CD8-positive, alpha-beta memory T cell (primary cell): ENCODE measurements around the gene RFX3. TPM values are rescaled to one million over a fixed set of nuclear protein-coding genes. Genes with fewer than 3 reads are reported as not detected.

Experiments
- CTCF ChIA-PET: fragments of 350-600 bp; sonication (Branson Sonifier 250); formaldehyde crosslinking; loops from one replicate; lab custom pipeline; 2021; ENCODE audit warnings: antibody characterized with exemption; lab: Charles Lee
- POLR2A ChIA-PET: fragments of 350-600 bp; sonication (Branson Sonifier 250); formaldehyde crosslinking; loops from one replicate; lab custom pipeline; 2021; ENCODE audit warnings: antibody characterized with exemption; lab: Charles Lee
- DNase-seq, 5 donors: peaks; one replicate each; pipeline versions ENCODE4 v3.0.0 to v3.0.0-alpha.2; 2020 to 2022; ENCODE audit warnings: mixed read lengths in 1 of 5
- H3K27ac ChIP-seq: one replicate; pipeline ENCODE4 v1.7.0; 2013; ENCODE audit warnings: low read depth, mild to moderate bottlenecking, low read length, moderate library complexity
- H3K27me3 ChIP-seq: 2 replicates; pipeline ENCODE4 v1.7.0; 2013; ENCODE audit warnings: low read length, mild to moderate bottlenecking; ENCODE audit not compliant: insufficient read depth, poor library complexity, severe bottlenecking
- H3K36me3 ChIP-seq: 2 replicates; pipeline ENCODE4 v1.7.0; 2013; ENCODE audit warnings: mild to moderate bottlenecking, low read length, moderate library complexity; ENCODE audit not compliant: insufficient read depth
- H3K4me1 ChIP-seq: 2 replicates; pipeline ENCODE4 v1.7.0; 2013; ENCODE audit warnings: mild to moderate bottlenecking, low read length, moderate library complexity; ENCODE audit not compliant: insufficient read depth
- H3K4me3 ChIP-seq: 2 replicates; pipeline ENCODE4 v1.7.0; 2013; ENCODE audit warnings: mild to moderate bottlenecking, low read length
- H3K9me3 ChIP-seq: 2 replicates; pipeline ENCODE4 v1.7.0; 2013; ENCODE audit warnings: mild to moderate bottlenecking, low read length
- H3K27ac Mint-ChIP-seq, 8 donors: one replicate each; pipeline ENCODE4 v1.8.0; 2020 to 2021; ENCODE audit warnings: mixed read lengths in 8 of 8, mild to moderate bottlenecking in 6 of 8, inconsistent platforms in 3 of 8, moderate library complexity in 3 of 8
- H3K27me3 Mint-ChIP-seq, 2 donors: one replicate each; pipeline ENCODE4 v1.8.0; 2020 to 2021; ENCODE audit warnings: mixed read lengths in 2 of 2, mild to moderate bottlenecking in 1 of 2, moderate library complexity in 1 of 2
- H3K36me3 Mint-ChIP-seq, 3 donors: one replicate each; pipeline ENCODE4 v1.8.0; 2020 to 2021; ENCODE audit warnings: mixed read lengths in 3 of 3, inconsistent platforms in 1 of 3, mild to moderate bottlenecking in 1 of 3
- H3K4me1 Mint-ChIP-seq, 3 donors: one replicate each; pipeline ENCODE4 v1.8.0; 2020 to 2021; ENCODE audit warnings: mixed read lengths in 3 of 3, inconsistent platforms in 1 of 3, mild to moderate bottlenecking in 1 of 3
- H3K4me3 Mint-ChIP-seq, 7 donors: one replicate each; pipeline ENCODE4 v1.8.0; 2020 to 2021; ENCODE audit warnings: mixed read lengths in 7 of 7, mild to moderate bottlenecking in 6 of 7, moderate library complexity in 4 of 7, inconsistent platforms in 2 of 7
- H3K9me3 Mint-ChIP-seq, 5 donors: one replicate each; pipeline ENCODE4 v1.8.0; 2020 to 2022; ENCODE audit warnings: mixed read lengths in 5 of 5, mild to moderate bottlenecking in 3 of 5, moderate library complexity in 2 of 5, inconsistent platforms in 1 of 5
- polyA plus RNA-seq: library from polyadenylated mRNA; unstranded; fragments of 300-500 nt; fragmentation: Illumina TruSeq; gene quantifications from one replicate; pipeline ENCODE4 v1.2.3, GENCODE V29; 2021
- total RNA-seq, 2 experiments: library from RNA; stranded (reverse); gene quantifications; one replicate each; pipeline ENCODE4 v1.2.3, GENCODE V29; 2021

The RFX3 gene
- total and polyA plus RNA-seq, 3 experiments from 2014 or later: 5.3 to 14.6 (median 14.1) TPM

DNA sequence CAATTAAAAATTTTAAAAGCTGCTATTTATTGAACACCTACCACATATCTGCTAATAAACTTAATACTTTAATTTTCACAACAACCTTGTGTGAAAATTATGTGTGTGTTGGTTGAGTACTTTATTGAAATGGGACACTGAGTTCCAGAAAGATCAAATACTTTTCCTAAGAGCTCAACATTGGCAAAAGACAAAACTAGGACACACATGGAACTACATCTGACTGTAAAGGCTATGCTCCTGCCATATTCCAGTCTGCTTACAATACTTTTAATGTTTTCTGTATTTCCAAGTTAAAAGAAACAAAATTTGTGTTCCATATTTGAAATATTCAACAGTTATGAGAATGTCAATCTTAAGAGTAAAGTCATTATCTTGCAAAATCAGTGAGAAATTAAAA, 111.8 kb downstream of the RFX3 start:
- Histone ChIP-seq H3K4me1 (no peaks in the 10 kb centered on the region), H3K36me3 (no peaks in the 10 kb centered on the region), H3K27me3 (no peaks in the 10 kb centered on the region), H3K27ac (no peak overlapping the region), H3K9me3 (no peaks in the 10 kb centered on the region), H3K4me3 (no peak overlapping the region)
- no peak for DNase-seq
- no peaks in the 10 kb centered on the region for H3K9me3 Mint-ChIP-seq
- CTCF ChIA-PET: no interaction called here
- POLR2A ChIA-PET: no interaction called here
- peaks cover 0 to 1% (median 0%) of the 10 kb centered on the region in 3 donors for H3K36me3 Mint-ChIP-seq
- H3K4me1 Mint-ChIP-seq: peaks cover 0 to 4% (median 0%) of the 10 kb centered on the region in 3 donors
- peak overlapping the region in 1 of 8 donors; percentile 61 for H3K27ac Mint-ChIP-seq
- H3K4me3 Mint-ChIP-seq: no peak overlapping the region
- H3K27me3 Mint-ChIP-seq: no peaks in the 10 kb centered on the region

DNA sequence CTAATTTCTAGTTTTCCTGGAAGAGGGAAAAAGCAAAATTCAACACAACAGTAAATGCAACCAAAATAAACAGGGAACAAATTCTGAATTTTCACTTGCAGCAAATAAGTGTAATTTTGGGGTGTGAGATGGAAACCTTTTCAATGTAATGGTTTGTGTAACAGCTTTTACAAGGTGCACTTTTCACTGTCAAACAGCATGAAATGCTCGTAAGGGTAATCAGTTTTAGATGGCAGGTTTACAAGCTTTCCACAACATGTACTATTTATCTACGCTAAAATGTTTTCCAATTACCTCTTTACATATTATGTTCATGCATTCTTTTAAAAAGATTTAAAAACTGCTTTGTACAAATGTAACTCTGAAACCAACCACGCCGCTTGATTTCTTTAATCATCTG, 115.3 kb downstream of the RFX3 start:
- Histone ChIP-seq H3K9me3 (no peaks in the 10 kb centered on the region), H3K27ac (no peak overlapping the region), H3K27me3 (no peaks in the 10 kb centered on the region), H3K4me1 (no peaks in the 10 kb centered on the region), H3K4me3 (no peak overlapping the region), H3K36me3 (no peaks in the 10 kb centered on the region)
- Mint-ChIP-seq H3K27ac (no peak overlapping the region), H3K27me3 (no peaks in the 10 kb centered on the region), H3K36me3 (no peaks in the 10 kb centered on the region), H3K4me3 (no peak overlapping the region), H3K9me3 (no peaks in the 10 kb centered on the region), H3K4me1 (peaks cover 3 to 6% (median 4%) of the 10 kb centered on the region in 3 donors)
- DNase-seq: no peak
- CTCF ChIA-PET: no interaction called here
- POLR2A ChIA-PET: no interaction called here

DNA sequence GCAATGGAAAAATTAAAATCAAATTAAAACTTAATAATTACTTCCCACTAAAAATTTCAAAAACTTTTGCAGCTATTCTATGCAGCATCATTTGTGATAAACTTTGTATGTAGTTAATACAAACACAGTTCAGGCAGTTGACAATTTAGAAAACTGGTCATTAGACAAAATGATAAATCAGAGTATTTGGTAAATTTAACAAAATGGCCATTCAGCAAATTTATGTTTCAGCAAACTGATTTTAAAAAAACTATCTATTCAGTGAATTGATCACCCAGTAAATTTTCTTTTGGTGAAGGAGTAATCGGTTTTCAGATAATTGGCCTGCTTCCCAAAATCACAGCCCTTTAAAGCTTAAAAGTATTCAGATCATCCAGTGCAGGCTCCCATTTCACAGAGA, 116.3 kb downstream of the RFX3 start:
- Mint-ChIP-seq H3K36me3 (no peaks in the 10 kb centered on the region), H3K9me3 (no peaks in the 10 kb centered on the region), H3K4me3 (no peak overlapping the region), H3K27me3 (no peaks in the 10 kb centered on the region), H3K4me1 (peaks cover 4 to 13% (median 5%) of the 10 kb centered on the region in 3 donors), H3K27ac (no peak overlapping the region)
- Histone ChIP-seq H3K9me3 (no peaks in the 10 kb centered on the region), H3K36me3 (no peaks in the 10 kb centered on the region), H3K27ac (no peak overlapping the region), H3K4me1 (no peaks in the 10 kb centered on the region), H3K4me3 (no peak overlapping the region), H3K27me3 (no peaks in the 10 kb centered on the region)
- POLR2A ChIA-PET: no interaction called here
- no peak for DNase-seq
- CTCF ChIA-PET: no interaction called here

DNA sequence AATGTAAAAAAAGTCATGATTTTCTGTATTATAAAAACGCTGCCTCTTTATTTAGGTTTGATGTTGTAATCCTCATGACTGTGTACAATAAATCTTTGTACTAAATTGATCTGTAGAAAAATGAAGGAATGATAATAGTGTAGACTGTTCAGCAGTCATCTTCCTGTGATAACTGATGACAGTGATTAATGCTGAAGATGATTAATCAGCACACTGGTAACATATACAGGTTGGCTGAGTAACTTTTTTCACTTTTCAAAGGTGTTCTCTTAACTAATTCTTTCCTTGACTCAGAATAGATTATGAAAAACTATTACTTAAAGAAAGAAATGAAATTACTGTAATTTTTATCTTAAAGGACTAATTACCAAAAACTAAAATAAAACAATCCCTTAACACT, 122.5 kb downstream of the RFX3 start:
- H3K27ac Mint-ChIP-seq: no peak overlapping the region
- H3K27me3 Mint-ChIP-seq: no peaks in the 10 kb centered on the region
- no peak overlapping the region for H3K4me3 Mint-ChIP-seq
- no peaks in the 10 kb centered on the region for H3K36me3 ChIP-seq
- no peak overlapping the region for H3K27ac ChIP-seq
- no peaks in the 10 kb centered on the region for H3K36me3 Mint-ChIP-seq
- no peaks in the 10 kb centered on the region for H3K9me3 ChIP-seq
- peaks cover 11 to 42% (median 15%) of the 10 kb centered on the region in 3 donors for H3K4me1 Mint-ChIP-seq
- peaks cover 3% of the 10 kb centered on the region for H3K4me1 ChIP-seq
- CTCF ChIA-PET: no interaction called here
- POLR2A ChIA-PET: no interaction called here
- no peak overlapping the region for H3K4me3 ChIP-seq
- no peaks in the 10 kb centered on the region for H3K9me3 Mint-ChIP-seq
- no peaks in the 10 kb centered on the region for H3K27me3 ChIP-seq
- no peak for DNase-seq

DNA sequence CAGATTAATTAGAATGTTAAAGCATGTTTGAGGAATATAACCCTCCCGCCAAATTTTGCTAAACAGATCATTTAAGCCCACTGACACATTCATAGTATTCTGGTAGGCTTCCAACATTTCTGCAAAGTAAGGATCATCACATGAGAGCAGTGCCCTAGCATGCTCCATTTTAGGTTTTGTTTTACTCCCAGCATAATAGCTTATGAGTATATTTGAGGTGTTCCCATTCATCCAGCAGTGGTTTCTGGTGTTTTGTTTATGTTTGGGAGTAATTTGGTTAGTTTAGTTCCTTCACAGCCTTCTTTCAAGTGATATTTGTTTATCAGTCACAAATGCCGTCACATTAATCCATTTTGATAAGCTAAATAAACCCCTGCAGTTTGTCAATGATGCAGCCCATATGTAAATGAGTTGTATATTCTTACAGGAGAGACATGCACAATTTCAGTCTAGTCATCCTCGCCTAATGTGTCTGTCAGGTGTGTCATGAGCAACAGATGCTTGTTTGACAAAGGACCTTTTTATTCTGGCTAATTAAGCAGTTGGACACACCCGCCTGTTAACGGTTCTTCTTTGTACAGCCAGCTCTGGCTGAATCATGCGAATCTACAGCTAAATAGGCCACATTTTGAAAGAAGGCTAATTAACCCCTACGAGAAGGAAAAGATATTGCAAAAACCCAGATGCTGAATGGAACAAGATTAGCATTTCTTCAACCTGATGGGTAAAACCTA, 124.4 kb downstream of the RFX3 start:
- Histone ChIP-seq H3K36me3 (no peaks in the 10 kb centered on the region), H3K4me1 (peaks cover 13% of the 10 kb centered on the region), H3K27ac (no peak overlapping the region), H3K27me3 (no peaks in the 10 kb centered on the region), H3K9me3 (no peaks in the 10 kb centered on the region), H3K4me3 (no peak overlapping the region)
- H3K4me1 Mint-ChIP-seq: peaks cover 20 to 60% (median 32%) of the 10 kb centered on the region in 3 donors
- peak overlapping the region in 2 of 8 donors; percentile 13 to 26 for H3K27ac Mint-ChIP-seq
- DNase-seq: no peak
- no peak overlapping the region for H3K4me3 Mint-ChIP-seq
- H3K36me3 Mint-ChIP-seq: peaks cover 0 to 2% (median 0%) of the 10 kb centered on the region in 3 donors
- no peaks in the 10 kb centered on the region for H3K9me3 Mint-ChIP-seq
- CTCF ChIA-PET: interaction anchor here (1.3 kb wide), 1 partner anchor 11 kb away, joined by 3 read pairs; no protein-coding TSS in a partner anchor
- POLR2A ChIA-PET: no interaction called here
- H3K27me3 Mint-ChIP-seq: no peaks in the 10 kb centered on the region

DNA sequence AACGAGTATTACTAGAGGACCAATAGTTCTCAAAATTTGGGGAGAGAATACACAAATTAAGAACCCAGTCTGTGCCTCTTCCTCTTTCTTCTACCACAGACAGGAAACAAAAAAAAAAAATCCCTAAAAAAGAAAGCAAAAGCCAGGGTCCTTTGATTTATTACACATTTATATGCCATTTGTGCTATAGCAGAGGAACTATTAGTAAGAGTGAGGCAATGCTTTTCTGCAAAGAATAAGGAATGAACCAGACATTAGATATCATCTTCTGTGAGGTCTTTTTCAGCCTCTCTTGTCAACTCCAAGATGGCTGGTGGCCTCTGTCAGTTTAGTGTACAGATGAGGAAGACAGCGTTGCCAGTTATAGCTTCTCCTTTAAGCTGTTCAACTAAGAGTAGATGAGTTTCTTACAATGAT, 127.6 kb downstream of the RFX3 start:
- Mint-ChIP-seq H3K4me1 (peaks cover 14 to 48% (median 32%) of the 10 kb centered on the region in 3 donors), H3K27ac (peak overlapping the region in 7 of 8 donors; percentile 19 to 91 (median 61)), H3K27me3 (no peaks in the 10 kb centered on the region), H3K36me3 (peaks cover 10 to 20% (median 10%) of the 10 kb centered on the region in 3 donors), H3K4me3 (peak overlapping the region; percentile 1 to 73 (median 59)), H3K9me3 (no peaks in the 10 kb centered on the region)
- POLR2A ChIA-PET: no interaction called here
- Histone ChIP-seq H3K27me3 (no peaks in the 10 kb centered on the region), H3K4me1 (peaks cover 13% of the 10 kb centered on the region), H3K36me3 (no peaks in the 10 kb centered on the region), H3K4me3 (peak overlapping the region; percentile 52), H3K9me3 (no peaks in the 10 kb centered on the region), H3K27ac (no peak overlapping the region)
- CTCF ChIA-PET: no interaction called here
- DNase-seq: peak in 2 of 5 donors; percentile 4 to 50

DNA sequence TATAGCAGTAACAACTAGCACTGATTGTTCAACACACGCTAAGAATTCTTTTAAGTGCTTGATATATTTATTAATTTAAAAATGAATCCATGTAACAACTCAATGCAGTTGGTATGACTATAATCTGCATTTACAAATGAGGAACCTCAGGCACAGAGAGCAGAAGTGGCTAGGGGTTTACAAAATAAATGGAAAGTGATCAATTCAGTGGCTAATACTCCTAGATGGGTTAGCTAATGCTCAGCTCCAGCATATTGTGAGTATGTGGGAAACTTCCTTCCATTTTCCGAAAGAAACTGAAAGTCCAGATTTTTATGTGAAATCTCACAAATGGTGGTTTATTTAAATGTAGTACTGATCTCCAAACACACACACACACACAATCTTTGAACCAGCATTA, 128.0 kb downstream of the RFX3 start:
- Histone ChIP-seq H3K4me3 (peak overlapping the region; percentile 52), H3K9me3 (no peaks in the 10 kb centered on the region), H3K27ac (no peak overlapping the region), H3K36me3 (no peaks in the 10 kb centered on the region), H3K4me1 (peaks cover 13% of the 10 kb centered on the region), H3K27me3 (no peaks in the 10 kb centered on the region)
- DNase-seq: no peak
- Mint-ChIP-seq H3K27me3 (no peaks in the 10 kb centered on the region), H3K9me3 (no peaks in the 10 kb centered on the region), H3K4me1 (peaks cover 14 to 48% (median 33%) of the 10 kb centered on the region in 3 donors), H3K27ac (peak overlapping the region in 7 of 8 donors; percentile 19 to 91 (median 61)), H3K4me3 (peak overlapping the region in 6 of 7 donors; percentile 1 to 73 (median 64)), H3K36me3 (peaks cover 10 to 20% (median 10%) of the 10 kb centered on the region in 3 donors)
- CTCF ChIA-PET: no interaction called here
- POLR2A ChIA-PET: no interaction called here

DNA sequence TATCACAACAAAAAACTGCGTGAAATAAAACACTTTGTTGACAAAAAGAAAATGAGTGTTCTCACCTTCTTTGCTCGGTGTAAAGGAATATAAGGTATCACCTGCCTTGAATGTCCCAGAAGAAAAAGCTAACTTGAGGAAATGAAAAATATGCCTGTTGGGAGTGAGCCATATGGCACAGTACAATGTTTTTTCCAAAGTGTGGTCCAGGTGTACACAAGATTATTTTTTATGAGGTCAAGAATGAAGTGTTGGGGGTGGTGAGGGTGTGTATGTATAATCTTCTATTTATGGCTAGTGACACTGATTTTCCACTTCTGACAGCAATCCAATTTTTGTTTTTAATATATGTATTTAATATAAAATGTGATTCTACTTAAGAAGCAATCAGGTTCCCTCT, 134.4 kb downstream of the RFX3 start:
- Mint-ChIP-seq H3K4me1 (peaks cover 14 to 34% (median 21%) of the 10 kb centered on the region in 3 donors), H3K4me3 (no peak overlapping the region), H3K36me3 (peaks cover 39 to 59% (median 58%) of the 10 kb centered on the region in 3 donors), H3K27ac (no peak overlapping the region), H3K9me3 (peaks cover 0 to 2% (median 0%) of the 10 kb centered on the region in 5 donors), H3K27me3 (no peaks in the 10 kb centered on the region)
- ChIA-PET CTCF (no interaction called here), POLR2A (no interaction called here)
- DNase-seq: no peak
- no peaks in the 10 kb centered on the region for H3K36me3 ChIP-seq
- H3K4me1 ChIP-seq: no peaks in the 10 kb centered on the region
- H3K27ac ChIP-seq: no peak overlapping the region
- H3K9me3 ChIP-seq: no peaks in the 10 kb centered on the region
- no peaks in the 10 kb centered on the region for H3K27me3 ChIP-seq
- no peak overlapping the region for H3K4me3 ChIP-seq
